ENCODE results near the gene KIAA0753. TPM values are rescaled to one million over a fixed set of nuclear protein-coding genes. Genes with fewer than 3 reads are reported as not detected.
"Not testable (repeated sequence)": the region's sequence is repeated elsewhere in the genome, so short reads cannot be mapped to it uniquely, and the experiment has no call there.

Gene KIAA0753
- total RNA-seq, 2 donors from 2014 or later, result 17.7 to 21.6 TPM

DNA sequence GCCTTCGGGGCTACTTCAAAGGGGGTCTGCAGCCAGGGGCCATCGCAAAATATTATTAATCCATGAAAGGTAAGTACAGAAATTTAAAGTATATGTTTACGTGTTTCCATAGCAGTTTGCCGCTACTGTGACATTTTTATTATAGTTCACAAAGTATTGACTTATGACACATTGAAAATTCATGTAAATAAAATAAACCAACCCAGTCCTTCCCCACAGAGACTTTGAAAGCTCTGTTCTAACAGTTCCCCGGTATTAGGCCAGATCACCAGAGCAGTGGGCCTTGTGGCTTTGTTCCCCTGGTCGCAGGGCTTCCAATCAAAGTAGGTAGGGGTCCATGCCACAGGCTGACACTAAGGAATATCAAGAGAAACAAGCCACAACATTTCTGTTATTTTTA, 13.9 kb downstream of the KIAA0753 start:
- intact Hi-C loops (cut with DNase I), result no loop called here
- no peak for DNase-seq (ENCODE audit: low spot score)

DNA sequence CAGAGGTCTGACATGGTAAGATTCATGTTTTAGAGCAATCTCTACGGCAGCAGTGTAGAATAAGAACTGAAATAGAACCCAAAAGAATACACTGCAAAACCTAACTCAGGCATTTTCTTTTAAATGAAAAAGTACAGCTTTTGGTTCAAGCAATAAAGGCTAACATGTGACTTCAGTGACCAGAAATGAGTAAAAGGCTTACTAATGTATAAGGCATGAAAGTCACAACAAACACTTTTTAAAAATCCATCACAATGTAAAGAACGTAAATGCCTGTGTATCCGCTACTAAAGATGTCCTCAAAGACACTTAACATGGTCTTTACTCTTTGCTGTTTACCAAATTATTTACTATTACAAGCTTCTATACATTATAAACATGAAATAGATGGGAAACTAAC, 16.6 kb downstream of the KIAA0753 start:
- intact Hi-C loops (cut with DNase I), result no loop called here
- no peak for DNase-seq (ENCODE audit: low spot score)

DNA sequence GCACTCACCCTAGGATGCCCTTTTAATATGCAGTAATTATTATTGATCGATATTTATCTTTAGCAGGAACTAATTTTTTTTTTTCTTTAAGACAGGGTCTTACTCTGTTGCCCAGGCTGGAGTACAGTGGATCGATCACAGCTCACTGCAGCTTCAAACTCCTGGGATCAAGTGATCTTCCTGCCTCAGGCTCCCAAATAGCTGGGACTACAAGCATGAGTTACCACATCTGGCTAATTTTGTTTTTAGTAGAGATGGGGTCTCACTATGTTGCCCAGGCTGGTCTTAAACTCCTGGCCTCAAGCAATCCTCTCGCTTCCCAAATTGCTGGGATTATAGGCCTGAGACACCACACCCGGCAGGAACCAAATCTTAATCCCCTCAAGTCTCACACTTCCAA, 29.3 kb downstream of the KIAA0753 start:
- intact Hi-C loops (cut with DNase I), result no loop called here
- DNase-seq (ENCODE audit: low spot score), result no peak

DNA sequence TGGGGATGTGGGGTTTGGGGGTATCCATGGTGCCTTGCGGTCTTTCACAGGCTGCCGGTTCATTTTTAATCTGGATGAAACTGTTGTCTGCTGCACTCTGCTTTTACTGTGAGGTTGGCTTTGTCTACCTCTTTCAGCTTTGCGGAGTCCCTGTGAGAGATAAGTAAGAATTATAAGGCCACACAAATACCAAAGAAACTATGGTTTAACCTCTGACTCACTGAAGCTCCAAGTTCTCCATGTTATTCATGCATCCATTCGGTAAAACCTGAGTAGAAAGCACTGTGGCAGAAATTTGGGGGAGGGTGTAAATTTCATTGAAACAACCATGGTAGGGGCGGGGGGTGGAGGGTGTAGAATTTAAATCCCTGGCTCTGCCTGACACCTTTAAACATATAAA, 30.5 kb downstream of the KIAA0753 start:
- intact Hi-C loops (cut with DNase I), result loop anchor here in 1 of 2 donors (1.0 kb wide), 1 partner anchor 16 kb away; no protein-coding TSS in a partner anchor
- no peak for DNase-seq (ENCODE audit: low spot score)

DNA sequence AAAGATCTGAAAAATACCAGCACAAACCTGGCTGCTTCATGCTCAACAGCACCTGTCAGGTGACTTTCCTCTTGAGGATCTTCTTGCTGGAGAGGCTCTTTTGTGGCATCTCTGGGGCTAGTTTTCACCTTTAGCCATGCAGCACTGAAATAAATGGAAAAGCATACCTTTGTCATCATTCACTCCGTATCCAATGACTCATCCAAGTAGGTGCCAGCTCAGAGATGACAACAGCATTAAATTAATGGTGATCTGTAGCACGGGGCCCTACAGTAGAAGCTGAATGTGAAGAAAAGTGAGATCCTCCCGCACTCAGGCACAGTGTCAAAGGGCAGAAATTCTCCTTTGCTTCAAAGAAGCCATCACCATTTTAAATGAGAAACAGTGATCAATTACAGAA, 32.2 kb downstream of the KIAA0753 start:
- no peak for DNase-seq (ENCODE audit: low spot score)
- intact Hi-C loops (cut with DNase I), result no loop called here

DNA sequence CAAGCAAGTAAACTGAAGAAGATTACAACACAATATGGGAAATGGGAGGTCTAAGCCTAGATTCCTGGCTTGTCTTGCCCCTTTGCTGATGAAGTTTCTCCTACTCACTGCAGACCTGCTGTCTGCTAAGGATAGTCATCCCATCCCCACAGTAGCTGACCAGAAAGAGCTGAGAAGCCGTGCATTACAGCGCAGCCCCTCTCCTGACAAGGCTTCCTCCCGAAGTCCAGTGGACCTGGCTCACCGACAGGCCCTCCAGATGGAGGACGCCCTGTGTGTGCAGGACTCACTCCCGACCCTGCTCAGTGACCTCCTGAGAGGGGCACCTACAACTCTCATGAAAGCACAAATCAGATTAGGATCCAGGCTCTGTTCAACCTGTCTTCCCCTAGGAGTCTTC, 35.4 kb downstream of the KIAA0753 start:
- intact Hi-C loops (cut with DNase I), result no loop called here
- no peak for DNase-seq (ENCODE audit: low spot score)

DNA sequence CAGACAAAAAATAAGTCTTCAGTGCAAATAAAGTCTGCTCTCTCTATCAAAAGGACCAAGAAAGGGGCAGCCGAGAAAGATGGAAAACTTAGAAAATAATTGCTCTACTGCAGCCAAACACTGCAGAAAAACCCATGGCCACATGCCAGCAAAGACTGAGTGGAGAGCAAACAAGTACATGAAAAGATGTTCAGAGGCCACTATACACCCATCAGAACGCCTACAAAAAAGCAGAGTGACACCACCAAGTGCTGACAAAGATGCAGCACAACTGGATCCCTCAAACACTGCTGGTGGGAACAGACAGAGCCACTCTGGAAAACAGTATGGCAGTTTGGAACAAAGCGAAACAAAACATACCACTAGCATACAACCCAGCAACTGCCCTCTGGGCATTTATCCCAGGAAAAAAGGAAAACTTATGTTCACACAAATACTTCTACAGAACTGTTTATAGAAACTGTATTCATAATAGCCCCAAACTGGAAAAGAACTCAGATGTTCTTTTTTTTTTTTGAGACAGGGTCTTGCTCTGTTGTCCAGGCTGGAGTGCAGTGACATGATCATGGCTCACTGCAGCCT, 36.7 kb downstream of the KIAA0753 start:
- DNase-seq (ENCODE audit: low spot score), result no peak
- intact Hi-C loops (cut with DNase I), result no loop called here

DNA sequence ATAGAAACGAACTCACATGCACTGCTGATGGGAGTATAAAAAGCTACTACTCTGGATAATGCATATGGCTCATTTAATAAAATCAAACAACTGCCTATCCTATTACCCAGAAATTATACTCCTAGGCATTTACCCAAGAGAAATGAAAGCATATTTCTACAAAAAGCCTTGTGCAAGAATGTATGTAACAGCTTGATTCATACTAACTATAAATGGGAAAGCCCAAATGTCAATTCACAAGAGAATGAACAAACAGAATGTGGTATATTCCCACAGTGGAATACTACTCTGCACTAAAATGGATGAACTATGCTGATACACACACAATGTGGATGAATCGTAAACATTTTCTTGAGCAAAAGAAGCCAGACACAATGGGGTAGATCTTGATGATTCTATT, 38.4 kb downstream of the KIAA0753 start:
- intact Hi-C loops (cut with DNase I), result no loop called here
- no peak for DNase-seq (ENCODE audit: low spot score)

DNA sequence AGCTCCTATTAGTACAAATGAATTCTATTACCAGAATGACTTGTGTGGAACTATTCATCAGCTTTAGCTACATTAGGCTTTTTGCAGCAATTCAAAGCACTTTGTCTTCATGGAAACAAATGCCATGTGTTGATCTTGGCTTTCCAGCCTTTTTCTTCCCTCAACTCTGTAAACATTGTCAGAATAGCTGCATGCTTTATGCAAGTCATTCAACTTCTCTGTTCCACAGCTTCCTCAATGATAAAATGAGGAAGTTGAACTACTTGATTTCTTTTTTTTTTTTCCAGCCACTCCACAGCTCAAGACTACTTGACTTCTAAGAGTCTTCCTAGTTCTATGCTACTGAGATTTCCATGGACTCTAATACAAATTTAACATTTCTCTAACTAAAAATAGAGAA, 41.1 kb downstream of the KIAA0753 start:
- intact Hi-C loops (cut with DNase I), result loop anchor here in 1 of 2 donors (10.0 kb wide), 1 partner anchor 125 kb away; no protein-coding TSS in a partner anchor
- no peak for DNase-seq (ENCODE audit: low spot score)

DNA sequence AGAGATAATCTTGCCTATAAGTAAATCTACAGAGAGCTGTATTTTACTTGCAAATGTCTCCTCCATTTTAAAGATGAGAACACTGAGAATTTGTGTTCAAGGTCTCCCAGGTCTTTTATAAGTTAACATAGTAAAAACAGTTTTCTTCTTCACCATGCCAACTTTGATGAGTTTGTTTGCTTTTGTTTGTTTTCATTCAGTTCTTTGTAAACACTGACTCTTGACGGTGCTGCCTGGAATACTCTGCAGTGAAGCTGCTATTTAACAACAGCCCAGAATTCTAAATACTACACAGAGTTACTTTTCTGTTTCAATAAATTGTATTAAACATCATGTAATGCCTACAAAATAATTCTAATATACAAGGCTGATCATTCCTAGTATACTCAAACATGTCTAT, 42.8 kb downstream of the KIAA0753 start:
- intact Hi-C loops (cut with DNase I), result loop anchor here in 1 of 2 donors (10.0 kb wide), 1 partner anchor 123 kb away; no protein-coding TSS in a partner anchor

DNA sequence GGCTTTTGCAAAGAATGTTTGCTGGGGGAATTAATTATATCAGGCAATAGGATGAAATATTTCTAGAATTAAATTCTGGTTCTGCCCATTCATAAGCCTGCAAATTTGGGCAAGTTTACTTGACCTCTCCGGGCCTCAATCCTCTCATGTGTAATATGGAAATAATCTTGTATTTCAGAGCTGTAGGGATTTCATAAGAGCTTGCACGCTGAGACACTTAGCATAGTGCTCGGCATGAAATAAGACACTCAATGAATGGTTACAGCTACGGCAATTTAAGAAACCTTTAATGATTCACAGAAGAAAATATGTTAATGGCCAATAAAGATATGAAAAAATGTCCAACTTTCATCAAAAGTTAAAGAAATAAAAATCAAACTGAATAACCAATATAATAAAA, 43.6 kb downstream of the KIAA0753 start:
- intact Hi-C loops (cut with DNase I), result loop anchor here in 1 of 2 donors (10.0 kb wide), 1 partner anchor 122 kb away; no protein-coding TSS in a partner anchor
- DNase-seq (ENCODE audit: low spot score), result no peak

More for the DNA sequence above, 42.8 kb downstream of the KIAA0753 start:
- DNase-seq (ENCODE audit: low spot score), result no peak

DNA sequence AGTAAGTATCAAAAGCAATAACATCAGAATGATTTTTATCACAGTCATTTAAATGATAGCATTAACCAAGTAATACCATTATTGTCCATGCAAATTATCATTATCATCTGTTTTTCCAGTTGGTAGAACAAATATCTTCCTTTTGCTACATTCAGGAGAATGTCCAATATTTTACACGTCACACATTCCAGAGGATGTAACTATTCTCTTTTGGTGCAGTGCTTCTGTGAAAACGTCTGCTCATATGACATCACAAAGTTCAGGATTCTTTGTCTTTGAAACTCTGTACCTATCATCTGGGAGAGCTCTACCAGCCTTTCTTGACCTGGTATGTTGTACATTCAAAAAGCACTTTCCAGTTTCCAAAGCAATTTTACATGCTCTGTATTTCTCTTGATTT, 44.0 kb downstream of the KIAA0753 start:
- no peak for DNase-seq (ENCODE audit: low spot score)
- intact Hi-C loops (cut with DNase I), result loop anchor here in 1 of 2 donors (10.0 kb wide), 1 partner anchor 122 kb away; no protein-coding TSS in a partner anchor

DNA sequence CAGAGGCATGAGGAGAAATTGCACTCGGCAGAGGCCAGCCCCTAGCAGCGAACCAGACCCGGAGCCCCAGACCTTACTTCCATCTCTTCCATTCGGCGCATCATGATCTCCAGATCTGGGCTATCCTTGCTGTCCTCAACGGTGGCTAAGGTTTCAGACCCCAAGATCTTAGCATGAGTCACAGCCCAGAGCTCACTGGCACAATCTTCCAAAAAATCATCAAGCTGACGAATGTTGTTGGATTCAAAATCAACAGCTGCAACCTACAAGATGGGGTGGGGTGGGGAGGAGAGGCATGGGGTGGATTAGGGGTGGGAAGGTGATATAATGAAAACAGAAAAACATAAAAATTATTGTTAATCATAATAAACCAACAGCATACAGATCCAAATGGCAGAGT, 44.4 kb downstream of the KIAA0753 start:
- intact Hi-C loops (cut with DNase I), result loop anchor here in 1 of 2 donors (10.0 kb wide), 1 partner anchor 121 kb away; no protein-coding TSS in a partner anchor
- DNase-seq (ENCODE audit: low spot score), result no peak

DNA sequence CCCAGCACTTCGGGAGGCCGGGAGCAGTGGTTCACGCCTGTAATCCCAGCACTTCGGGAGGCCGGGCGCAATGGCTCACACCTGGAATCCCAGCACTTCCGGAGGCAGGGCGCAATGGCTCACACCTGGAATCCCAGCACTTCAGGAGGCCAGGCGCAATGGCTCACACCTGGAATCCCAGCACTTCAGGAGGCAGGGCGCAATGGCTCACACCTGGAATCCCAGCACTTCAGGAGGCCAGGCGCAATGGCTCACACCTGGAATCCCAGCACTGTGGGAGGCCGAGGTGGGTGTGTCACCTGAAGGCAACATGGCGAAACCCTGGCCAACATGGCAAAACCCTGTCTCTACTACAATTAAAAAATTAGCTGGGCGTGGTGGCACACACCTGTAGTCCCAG, 47.1 kb downstream of the KIAA0753 start:
- intact Hi-C loops (cut with DNase I), result loop anchor here in 1 of 2 donors (10.0 kb wide), 1 partner anchor 119 kb away; no protein-coding TSS in a partner anchor
- not testable (repeated sequence) for DNase-seq (ENCODE audit: low spot score)

DNA sequence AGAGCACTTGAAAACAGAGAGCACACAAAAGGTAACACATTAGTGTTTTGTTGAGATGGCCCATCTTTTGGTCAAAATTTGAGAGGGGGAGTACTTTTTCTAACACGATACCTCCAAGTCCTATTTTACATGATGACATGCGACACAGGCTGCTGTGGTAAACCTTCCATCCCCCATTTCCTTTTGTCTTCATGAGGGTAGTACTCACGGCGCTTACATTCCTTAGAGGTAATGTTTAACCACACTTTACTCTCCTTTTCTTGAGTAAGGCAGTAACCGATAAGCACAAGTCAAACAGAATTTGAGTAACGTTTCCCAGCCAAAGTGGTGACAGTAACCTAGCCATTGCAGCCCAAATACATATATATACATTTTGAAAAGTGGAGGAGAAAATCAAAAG, 48.3 kb downstream of the KIAA0753 start:
- intact Hi-C loops (cut with DNase I), result loop anchor here in 1 of 2 donors (10.0 kb wide), 1 partner anchor 117 kb away; no protein-coding TSS in a partner anchor

DNA sequence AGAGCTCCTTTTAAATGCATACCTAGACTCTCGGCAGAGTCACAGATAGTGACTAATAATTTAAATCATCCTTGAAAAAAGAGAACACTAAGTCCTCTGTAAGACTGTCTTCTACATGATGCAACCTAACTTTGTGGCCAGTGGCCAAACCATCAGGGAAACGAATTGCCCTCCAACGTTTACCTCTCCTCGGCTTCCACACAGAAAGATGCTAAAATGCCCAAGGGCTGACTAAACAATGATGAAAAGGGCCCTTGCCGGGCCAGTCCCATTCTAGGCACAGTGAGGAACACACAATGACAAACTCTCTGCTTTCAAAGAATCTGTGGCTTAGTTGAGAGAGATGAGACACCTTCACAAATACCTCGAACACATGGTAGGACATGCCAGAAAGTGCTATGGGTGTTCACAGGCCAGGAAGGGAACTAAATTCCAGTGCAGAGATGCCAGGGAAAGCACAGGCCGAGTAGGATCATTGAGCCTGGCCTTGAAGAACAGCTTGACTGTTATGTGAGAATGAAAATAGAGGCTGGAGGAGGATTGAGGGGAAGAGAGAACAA, 48.8 kb downstream of the KIAA0753 start:
- DNase-seq (ENCODE audit: low spot score), result no peak
- intact Hi-C loops (cut with DNase I), result loop anchor here in 1 of 2 donors (10.0 kb wide), 1 partner anchor 117 kb away; no protein-coding TSS in a partner anchor

More for the DNA sequence above, 48.3 kb downstream of the KIAA0753 start:
- DNase-seq (ENCODE audit: low spot score), result no peak

DNA sequence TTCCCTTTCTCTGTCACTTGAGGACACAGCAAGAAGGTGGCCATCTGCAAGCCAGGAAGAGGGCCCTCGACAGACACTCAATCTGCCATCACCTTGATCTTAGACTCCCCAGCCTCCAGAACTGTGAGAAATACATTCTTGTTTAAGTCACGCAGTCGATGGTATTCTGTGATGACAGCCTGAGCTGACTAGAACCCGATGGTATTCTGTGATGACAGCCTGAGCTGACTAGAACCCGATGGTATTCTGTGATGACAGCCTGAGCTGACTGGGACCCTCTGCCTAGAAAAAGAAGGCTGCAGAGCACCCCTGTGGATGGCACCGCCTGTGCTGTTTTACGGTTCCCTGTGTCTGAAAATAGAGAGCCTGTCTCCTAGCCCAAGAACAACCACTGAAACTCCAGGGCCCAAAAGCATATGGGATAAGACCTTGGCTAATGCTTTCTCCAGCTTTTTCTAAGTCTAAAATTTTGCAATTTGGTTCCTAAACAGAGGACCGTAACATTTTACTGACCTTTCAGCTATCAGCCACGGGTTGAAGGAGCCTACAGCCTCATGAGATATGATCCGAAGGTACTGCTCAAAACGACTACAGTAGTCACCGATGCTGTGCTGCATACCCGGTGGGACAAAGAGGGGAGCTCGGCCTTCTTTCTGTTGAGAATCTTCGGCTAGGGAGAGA, 51.1 kb downstream of the KIAA0753 start:
- intact Hi-C loops (cut with DNase I), result no loop called here
- DNase-seq (ENCODE audit: low spot score), result no peak

DNA sequence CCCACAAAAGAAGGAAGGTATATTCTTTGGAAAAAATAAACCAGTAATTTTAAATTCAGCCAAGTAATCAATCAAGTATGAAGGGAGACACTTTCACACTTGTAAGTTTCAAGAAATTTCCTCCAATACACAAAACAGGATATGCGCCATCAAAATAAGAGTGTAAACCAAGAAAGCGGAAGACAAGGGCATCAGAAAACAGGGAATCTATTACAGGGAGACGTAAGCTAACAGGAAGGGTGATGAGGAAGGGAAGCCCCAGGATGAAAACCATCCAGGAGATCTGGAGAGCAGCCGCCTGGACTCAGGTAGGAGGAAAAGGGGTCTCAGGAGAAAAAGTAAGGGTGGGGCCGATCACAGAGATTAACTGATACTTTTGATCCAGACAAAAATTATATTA, 52.3 kb downstream of the KIAA0753 start:
- no peak for DNase-seq (ENCODE audit: low spot score)
- intact Hi-C loops (cut with DNase I), result no loop called here

DNA sequence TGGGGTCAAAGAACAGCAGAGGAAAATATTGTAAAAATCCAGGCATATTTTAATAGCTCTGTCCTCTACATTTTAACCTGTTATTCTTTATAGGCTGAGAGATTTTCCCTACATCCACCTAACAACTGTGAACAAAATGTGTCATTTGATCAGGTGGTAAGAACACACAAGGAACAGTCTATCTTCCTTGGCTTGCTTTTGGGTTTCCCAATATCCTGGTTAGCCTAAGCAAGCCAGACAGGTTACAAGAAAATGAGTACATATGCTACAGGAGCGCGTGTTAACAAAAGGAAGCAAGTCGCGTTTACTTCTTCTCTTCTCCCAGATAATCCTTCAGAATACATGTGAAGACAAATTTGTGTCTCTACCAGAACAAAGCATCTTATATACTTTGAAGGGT, 53.2 kb downstream of the KIAA0753 start:
- DNase-seq (ENCODE audit: low spot score), result no peak
- intact Hi-C loops (cut with DNase I), result no loop called here

DNA sequence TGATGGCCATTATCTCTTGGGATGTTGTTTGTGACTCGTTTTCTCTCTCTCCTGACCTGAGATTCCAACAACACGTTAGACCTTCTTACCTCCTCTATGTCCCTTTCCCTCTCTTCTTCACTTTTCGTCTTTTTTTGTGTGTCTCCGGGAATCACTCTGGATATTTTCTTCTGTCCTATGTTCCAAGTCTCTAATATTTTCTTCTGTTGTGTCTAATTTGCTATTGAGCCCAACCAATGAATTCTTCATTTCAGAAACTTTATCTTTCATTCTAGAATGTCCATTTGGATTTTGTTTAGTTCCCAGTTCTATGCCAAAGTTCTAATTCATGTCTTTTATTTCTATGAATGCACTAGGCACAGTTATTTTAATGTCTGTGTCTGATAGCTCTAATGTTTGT, 57.1 kb downstream of the KIAA0753 start:
- intact Hi-C loops (cut with DNase I), result no loop called here
- no peak for DNase-seq (ENCODE audit: low spot score)

Data from posterior vena cava (tissue), 2 donors.